NCI-H2081 treated with DMSO at 0.1 percent for 48 hours (cell line): ENCODE results near the gene COQ2.

ENCODE experiments used
- DNase-seq: peaks from one replicate; lab custom pipeline; 2025; lab: John Stamatoyannopoulos, UW

COQ2 gene

DNA sequence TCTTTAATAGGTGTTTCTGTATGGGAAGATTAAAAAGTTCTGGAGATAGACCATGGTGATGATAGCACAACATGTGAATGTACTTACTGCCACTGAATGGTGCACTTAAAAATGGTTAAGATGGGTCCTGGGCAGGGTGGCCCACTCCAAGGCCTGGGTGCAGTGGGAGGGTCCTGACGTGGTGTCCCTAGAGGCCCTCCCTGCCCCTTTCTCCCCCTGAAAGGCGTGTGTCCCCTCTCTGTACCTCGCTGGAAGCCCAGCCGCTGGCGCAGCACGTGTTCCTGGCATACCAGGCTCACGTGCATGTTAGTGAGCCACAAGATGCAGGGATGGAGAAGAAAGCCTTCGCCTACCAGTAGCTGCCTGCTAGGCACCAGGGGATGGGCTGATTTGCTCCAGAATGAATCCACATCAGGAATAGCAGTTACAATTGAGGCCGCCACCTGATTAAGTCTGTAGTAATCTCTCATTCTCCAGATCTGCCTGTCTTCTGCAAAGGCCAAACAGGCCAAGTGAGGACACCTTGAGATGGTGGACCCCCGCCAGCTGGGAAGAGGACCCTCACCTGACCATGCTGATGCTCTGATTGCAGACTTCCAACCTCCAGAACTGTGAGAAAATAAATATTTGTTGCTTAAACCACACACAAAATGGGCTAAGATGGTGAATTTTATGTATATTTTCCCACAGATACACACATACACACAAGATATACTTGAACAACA is 67.5 kb downstream of the COQ2 start:
- DNase-seq: no peak

DNA sequence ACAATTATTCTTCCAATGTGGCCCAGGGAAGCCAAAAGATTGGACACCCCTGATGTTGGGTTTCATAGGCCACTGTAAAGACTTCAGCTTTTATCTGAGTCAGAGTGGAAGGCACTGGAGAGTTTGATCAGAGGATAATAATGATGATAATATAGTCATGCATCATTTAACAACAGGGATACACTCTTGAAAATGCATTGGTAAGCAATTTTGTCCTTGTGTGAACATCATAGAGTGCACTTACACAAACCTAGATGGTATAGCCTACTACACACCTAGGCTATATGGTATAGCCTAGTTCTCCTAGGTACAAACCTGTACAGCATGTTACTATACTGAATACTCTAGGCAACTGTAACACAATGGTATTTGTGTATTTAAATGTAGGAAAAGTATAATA is 70.5 kb downstream of the COQ2 start:
- DNase-seq: no peak
